Activated CD8-positive, alpha-beta T cell treated with anti-CD3 and anti-CD28 coated beads for 36 hours (primary cell): Measurements from ENCODE around the gene GJA3. TPM values are rescaled to one million over a fixed set of nuclear protein-coding genes. Genes with fewer than 3 reads are reported as not detected.

Source experiments
- ATAC-seq: fragments of 200-7000 bp; cut with Tn5 transposase; one replicate; pipeline ENCODE4 v1.10.0; 2021; ENCODE audit warnings: mild to moderate bottlenecking, moderate library complexity
- CTCF ChIA-PET: fragments of 350-600 bp; sonication (Branson Sonifier 250); formaldehyde crosslinking; loops from one replicate; lab custom pipeline; 2021; ENCODE audit warnings: antibody characterized with exemption; lab: Charles Lee
- POLR2A ChIA-PET: fragments of 350-600 bp; sonication (Branson Sonifier 250); formaldehyde crosslinking; loops from one replicate; lab custom pipeline; 2021; ENCODE audit warnings: antibody characterized with exemption; lab: Charles Lee
- DNase-seq: peaks from one replicate; pipeline ENCODE4 v3.0.0-alpha.2; 2020
- H3K27ac Mint-ChIP-seq: one replicate; pipeline ENCODE4 v1.8.0; 2021; ENCODE audit warnings: mild to moderate bottlenecking, mixed read lengths
- H3K27me3 Mint-ChIP-seq: one replicate; pipeline ENCODE4 v1.8.0; 2021; ENCODE audit warnings: mixed read lengths
- H3K36me3 Mint-ChIP-seq: one replicate; pipeline ENCODE4 v1.8.0; 2021; ENCODE audit warnings: low read depth, mixed read lengths
- H3K4me1 Mint-ChIP-seq: one replicate; pipeline ENCODE4 v1.8.0; 2021; ENCODE audit warnings: low read depth, mixed read lengths
- H3K4me3 Mint-ChIP-seq: one replicate; pipeline ENCODE4 v1.8.0; 2021; ENCODE audit warnings: mild to moderate bottlenecking, moderate library complexity, mixed read lengths
- H3K9me3 Mint-ChIP-seq: one replicate; pipeline ENCODE4 v1.8.0; 2021; ENCODE audit warnings: mixed read lengths
- intact Hi-C: fragments of 100-400 bp; cut with micrococcal nuclease; formaldehyde crosslinking; loops from one replicate; pipeline ENCODE4 v1.10.0; 2022
- total RNA-seq, 2 experiments: library from RNA; stranded (reverse); gene quantifications; one replicate each; pipeline ENCODE4 v1.2.3, GENCODE V29; 2021
- TF ChIP-seq, protein P1 (sequence below): fragments of 200-600 bp; IDR thresholded peaks from one replicate; pipeline ENCODE4 v1.8.0; 2022; ENCODE audit warnings: antibody characterized with exemption, mild to moderate bottlenecking

Gene GJA3
- total RNA-seq, 2 experiments from 2014 or later = 0.32 to 0.51 TPM

DNA sequence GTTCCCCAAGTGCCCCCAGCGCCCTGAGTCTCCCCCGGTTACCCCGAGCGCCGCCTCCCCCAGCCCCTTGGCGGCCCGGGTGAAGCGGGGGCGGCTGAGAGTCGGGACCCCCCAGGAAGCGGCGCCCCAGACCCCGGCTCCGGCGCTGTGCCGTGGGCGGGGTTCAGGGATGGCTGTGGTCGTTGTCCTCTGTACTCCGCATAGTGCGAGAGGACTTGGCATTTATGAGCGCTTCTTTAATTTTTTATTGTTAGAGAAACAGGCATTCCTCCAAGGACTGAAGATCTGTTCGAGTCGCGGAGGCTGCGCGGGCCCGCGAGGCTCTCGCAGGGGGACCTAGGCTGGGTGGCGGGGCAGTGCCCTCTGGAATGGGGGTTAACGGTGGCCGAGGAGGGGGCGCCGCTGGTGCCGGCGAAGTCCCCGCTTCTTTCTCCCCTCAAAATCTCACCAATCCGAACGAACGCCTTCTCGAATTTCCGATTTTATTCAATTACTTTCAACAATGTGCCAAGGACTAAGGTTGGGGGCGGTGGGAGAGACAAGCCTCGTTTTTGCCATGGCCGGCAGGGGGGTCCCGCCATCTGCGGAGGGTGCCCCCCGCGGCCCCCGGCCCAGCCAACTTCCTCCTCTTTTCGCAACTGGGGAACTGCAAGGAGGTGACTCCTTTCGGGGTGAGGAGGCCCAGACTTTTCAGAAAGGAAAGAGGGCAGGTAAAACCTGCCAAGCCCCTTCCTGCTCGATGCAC lies 32.5 kb upstream of the GJA3 start:
- H3K4me3 Mint-ChIP-seq = peak overlapping the region; percentile 52
- CTCF ChIA-PET = interaction anchor here (1.8 kb wide), 1 partner anchor 11 kb away, joined by 8 read pairs; no protein-coding TSS in a partner anchor
- H3K36me3 Mint-ChIP-seq = no peaks in the 10 kb centered on the region
- H3K9me3 Mint-ChIP-seq = no peaks in the 10 kb centered on the region
- POLR2A ChIA-PET = no interaction called here
- intact Hi-C loops = loop anchor here (5.0 to 10.0 kb wide), 2 partner anchors 221 to 279 kb away; no protein-coding TSS in a partner anchor
- TF ChIP-seq, protein P1, sequence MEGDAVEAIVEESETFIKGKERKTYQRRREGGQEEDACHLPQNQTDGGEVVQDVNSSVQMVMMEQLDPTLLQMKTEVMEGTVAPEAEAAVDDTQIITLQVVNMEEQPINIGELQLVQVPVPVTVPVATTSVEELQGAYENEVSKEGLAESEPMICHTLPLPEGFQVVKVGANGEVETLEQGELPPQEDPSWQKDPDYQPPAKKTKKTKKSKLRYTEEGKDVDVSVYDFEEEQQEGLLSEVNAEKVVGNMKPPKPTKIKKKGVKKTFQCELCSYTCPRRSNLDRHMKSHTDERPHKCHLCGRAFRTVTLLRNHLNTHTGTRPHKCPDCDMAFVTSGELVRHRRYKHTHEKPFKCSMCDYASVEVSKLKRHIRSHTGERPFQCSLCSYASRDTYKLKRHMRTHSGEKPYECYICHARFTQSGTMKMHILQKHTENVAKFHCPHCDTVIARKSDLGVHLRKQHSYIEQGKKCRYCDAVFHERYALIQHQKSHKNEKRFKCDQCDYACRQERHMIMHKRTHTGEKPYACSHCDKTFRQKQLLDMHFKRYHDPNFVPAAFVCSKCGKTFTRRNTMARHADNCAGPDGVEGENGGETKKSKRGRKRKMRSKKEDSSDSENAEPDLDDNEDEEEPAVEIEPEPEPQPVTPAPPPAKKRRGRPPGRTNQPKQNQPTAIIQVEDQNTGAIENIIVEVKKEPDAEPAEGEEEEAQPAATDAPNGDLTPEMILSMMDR = no peak
- peaks cover 24% of the 10 kb centered on the region for H3K4me1 Mint-ChIP-seq
- DNase-seq (no peak), ATAC-seq (peak; percentile 20)
- H3K27ac Mint-ChIP-seq = no peak overlapping the region
- H3K27me3 Mint-ChIP-seq = peaks cover 55% of the 10 kb centered on the region

GRCh38 chr13:20192836-20193161 lies 31.9 kb upstream of the GJA3 start, which contains the start of gene GJB2:
GJB2 (minus strand) TSS chr13:20192938; CDS start chr13:20189581, 3,357 bp downstream.
- peaks cover 53% of the 10 kb centered on the region for H3K27me3 Mint-ChIP-seq
- H3K4me1 Mint-ChIP-seq = peaks cover 24% of the 10 kb centered on the region
- TF ChIP-seq, protein P1 = no peak
- no peaks in the 10 kb centered on the region for H3K9me3 Mint-ChIP-seq
- peak within 1 kb of the TSS; percentile 55 for H3K4me3 Mint-ChIP-seq
- peak; percentile 8 for ATAC-seq
- CTCF ChIA-PET = interaction anchor here (2.6 kb wide), 1 partner anchor 10 kb away, joined by 13 read pairs; no protein-coding TSS in a partner anchor
- intact Hi-C loops = loop anchor here (5.0 to 10.0 kb wide), 2 partner anchors 222 to 280 kb away; no protein-coding TSS in a partner anchor
- POLR2A ChIA-PET = no interaction called here
- no peaks in the 10 kb centered on the region for H3K36me3 Mint-ChIP-seq
- no peak for DNase-seq
- no peak within 1 kb of the TSS for H3K27ac Mint-ChIP-seq

GRCh38 chr13:20192158-20192835 lies 31.4 kb upstream of the GJA3 start:
- intact Hi-C loops = loop anchor here (5.0 to 10.0 kb wide), 2 partner anchors 223 to 280 kb away; no protein-coding TSS in a partner anchor
- POLR2A ChIA-PET = no interaction called here
- Mint-ChIP-seq H3K4me3 (peak overlapping the region; percentile 55), H3K4me1 (peaks cover 23% of the 10 kb centered on the region), H3K27ac (no peak overlapping the region), H3K27me3 (peaks cover 52% of the 10 kb centered on the region), H3K36me3 (no peaks in the 10 kb centered on the region), H3K9me3 (no peaks in the 10 kb centered on the region)
- TF ChIP-seq, protein P1 = no peak
- DNase-seq (peak; percentile 38), ATAC-seq (no peak)
- CTCF ChIA-PET = interaction anchor here (2.6 kb wide), 1 partner anchor 10 kb away, joined by 13 read pairs; no protein-coding TSS in a partner anchor

GRCh38 chr13:20191311-20192157 lies 30.7 kb upstream of the GJA3 start:
- Mint-ChIP-seq H3K4me3 (peak overlapping the region; percentile 55), H3K4me1 (peaks cover 18% of the 10 kb centered on the region), H3K27ac (no peak overlapping the region), H3K9me3 (no peaks in the 10 kb centered on the region), H3K36me3 (no peaks in the 10 kb centered on the region), H3K27me3 (peaks cover 46% of the 10 kb centered on the region)
- TF ChIP-seq, protein P1 = no peak
- intact Hi-C loops = loop anchor here (5.0 to 10.0 kb wide), 2 partner anchors 223 to 281 kb away; no protein-coding TSS in a partner anchor
- ATAC-seq (no peak), DNase-seq (peak; percentile 11)
- POLR2A ChIA-PET = no interaction called here
- CTCF ChIA-PET = interaction anchor here (2.6 kb wide), 1 partner anchor 9 kb away, joined by 13 read pairs; no protein-coding TSS in a partner anchor
